CD4-positive, alpha-beta memory T cell (primary cell): ENCODE measurements around the gene SPON1. TPM values are rescaled to one million over a fixed set of nuclear protein-coding genes. Genes with fewer than 3 reads are reported as not detected.

Experiments used
- CTCF ChIA-PET: fragments of 350-600 bp; sonication (Branson Sonifier 250); formaldehyde crosslinking; loops from one replicate; lab custom pipeline; 2021; ENCODE audit warnings: inconsistent platforms; ENCODE audit not compliant: partially characterized antibody; lab: Charles Lee
- POLR2A ChIA-PET: fragments of 350-600 bp; sonication (Branson Sonifier 250); formaldehyde crosslinking; loops from one replicate; lab custom pipeline; 2021; ENCODE audit not compliant: partially characterized antibody; lab: Charles Lee
- DNase-seq, 5 donors: peaks; one replicate each; pipeline versions ENCODE4 v3.0.0 to v3.0.0-alpha.2; 2020 to 2022; ENCODE audit warnings: mixed read lengths in 1 of 5
- H3K27ac ChIP-seq: one replicate; pipeline ENCODE4 v1.7.0; 2013; ENCODE audit warnings: low read depth, low read length
- H3K27me3 ChIP-seq: 2 replicates; pipeline ENCODE4 v1.7.0; 2013; ENCODE audit warnings: mild to moderate bottlenecking, low read length, moderate library complexity; ENCODE audit not compliant: insufficient read depth
- H3K36me3 ChIP-seq: 2 replicates; pipeline ENCODE4 v1.7.0; 2013; ENCODE audit warnings: mild to moderate bottlenecking, low read length, moderate library complexity; ENCODE audit not compliant: insufficient read depth
- H3K4me1 ChIP-seq: 2 replicates; pipeline ENCODE4 v1.7.0; 2013; ENCODE audit warnings: mild to moderate bottlenecking, low read length, moderate library complexity; ENCODE audit not compliant: insufficient read depth
- H3K4me3 ChIP-seq, 2 donors: one replicate each; pipeline ENCODE4 v1.7.0; 2013; ENCODE audit warnings: low read length in 2 of 2, mild to moderate bottlenecking in 1 of 2
- H3K9me3 ChIP-seq, 2 donors: one replicate each; pipeline ENCODE4 v1.7.0; 2013; ENCODE audit warnings: low read length in 2 of 2, control low read depth in 1 of 2; ENCODE audit not compliant: control insufficient read depth in 1 of 2
- H3K27ac Mint-ChIP-seq, 7 donors: one replicate each; pipeline ENCODE4 v1.8.0; 2020 to 2021; ENCODE audit warnings: mixed read lengths in 7 of 7, mild to moderate bottlenecking in 6 of 7, inconsistent platforms in 3 of 7, moderate library complexity in 3 of 7
- H3K27me3 Mint-ChIP-seq, 2 donors: one replicate each; pipeline ENCODE4 v1.8.0; 2020 to 2021; ENCODE audit warnings: mixed read lengths in 2 of 2
- H3K36me3 Mint-ChIP-seq, 2 donors: one replicate each; pipeline ENCODE4 v1.8.0; 2020 to 2021; ENCODE audit warnings: mixed read lengths in 2 of 2, inconsistent platforms in 1 of 2, mild to moderate bottlenecking in 1 of 2
- H3K4me1 Mint-ChIP-seq, 4 donors: one replicate each; pipeline ENCODE4 v1.8.0; 2020 to 2021; ENCODE audit warnings: mixed read lengths in 4 of 4, mild to moderate bottlenecking in 1 of 4
- H3K4me3 Mint-ChIP-seq, 8 donors: one replicate each; pipeline ENCODE4 v1.8.0; 2020 to 2021; ENCODE audit warnings: mixed read lengths in 8 of 8, mild to moderate bottlenecking in 7 of 8, moderate library complexity in 6 of 8, inconsistent platforms in 3 of 8
- H3K9me3 Mint-ChIP-seq, 8 donors: one replicate each; pipeline ENCODE4 v1.8.0; 2020 to 2021; ENCODE audit warnings: mixed read lengths in 8 of 8, mild to moderate bottlenecking in 5 of 8, inconsistent platforms in 3 of 8, moderate library complexity in 1 of 8
- intact Hi-C: fragments of 100-400 bp; cut with micrococcal nuclease; formaldehyde crosslinking; loops from one replicate; pipeline ENCODE4 v1.15.1; 2023
- polyA plus RNA-seq, 2 donors: library from polyadenylated mRNA; unstranded; fragments of 300-500 nt; fragmentation: Illumina TruSeq; gene quantifications; one replicate each; pipeline ENCODE4 v1.2.3, GENCODE V29; 2021
- total RNA-seq, 2 experiments: library from RNA; stranded (reverse); gene quantifications; one replicate each; pipeline ENCODE4 v1.2.3, GENCODE V29; 2021

SPON1 gene
- total and polyA plus RNA-seq, 4 experiments from 2014 or later = 2.0 to 60.4 (median 30.6) TPM

- H3K4me3 Mint-ChIP-seq = no peak overlapping the region
- H3K4me1 Mint-ChIP-seq = peaks cover 0 to 10% (median 4%) of the 10 kb centered on the region in 4 donors
- POLR2A ChIA-PET = interaction anchor here (0.8 to 1.2 kb wide), 4 partner anchors 57 to 155 kb away, joined by 3 to 9 read pairs (median 3); no protein-coding TSS in a partner anchor
- no peaks in the 10 kb centered on the region for H3K9me3 Mint-ChIP-seq
- peak in 4 of 5 donors; percentile 36 to 47 (median 44) for DNase-seq
- H3K9me3 ChIP-seq = no peaks in the 10 kb centered on the region
- CTCF ChIA-PET = interaction anchor here (0.7 to 8.9 kb wide), 21 partner anchors 12 to 774 kb away, joined by 3 to 172 read pairs (median 4); no protein-coding TSS in a partner anchor
- H3K27me3 Mint-ChIP-seq = no peaks in the 10 kb centered on the region
- no peaks in the 10 kb centered on the region for H3K27me3 ChIP-seq
- no peak overlapping the region for H3K27ac ChIP-seq
- no peak overlapping the region for H3K27ac Mint-ChIP-seq
- H3K4me3 ChIP-seq = no peak overlapping the region
- H3K36me3 ChIP-seq = no peaks in the 10 kb centered on the region
- H3K36me3 Mint-ChIP-seq = peaks cover 0 to 1% of the 10 kb centered on the region in 2 donors
- intact Hi-C loops = loop anchor here (1.0 kb wide), 2 partner anchors 155 to 607 kb away; no protein-coding TSS in a partner anchor
- peaks cover 7% of the 10 kb centered on the region for H3K4me1 ChIP-seq
Observed at GRCh38 chr11:14300661-14301304, 338.3 kb downstream of the SPON1 start.

GRCh38 chr11:14304601-14305000 is 342.1 kb downstream of the SPON1 start:
- POLR2A ChIA-PET = no interaction called here
- no peaks in the 10 kb centered on the region for H3K36me3 Mint-ChIP-seq
- H3K9me3 ChIP-seq = no peaks in the 10 kb centered on the region

GRCh38 chr11:14305649-14306048 is 343.1 kb downstream of the SPON1 start:
- CTCF ChIA-PET = interaction anchor here (0.8 to 8.9 kb wide), 7 partner anchors 10 to 602 kb away, joined by 3 to 172 read pairs (median 6); no protein-coding TSS in a partner anchor
- H3K4me1 ChIP-seq = peaks cover 18% of the 10 kb centered on the region
- H3K36me3 ChIP-seq = no peaks in the 10 kb centered on the region
- DNase-seq = no peak
- no peak overlapping the region for H3K27ac Mint-ChIP-seq
- H3K9me3 Mint-ChIP-seq = no peaks in the 10 kb centered on the region
- H3K27me3 Mint-ChIP-seq = no peaks in the 10 kb centered on the region
- no peaks in the 10 kb centered on the region for H3K27me3 ChIP-seq
- no peak overlapping the region for H3K4me3 Mint-ChIP-seq
- H3K4me1 Mint-ChIP-seq = peaks cover 0 to 5% (median under 1%) of the 10 kb centered on the region in 4 donors
- H3K27ac ChIP-seq = no peak overlapping the region
- H3K4me3 ChIP-seq = no peak overlapping the region
- POLR2A ChIA-PET = no interaction called here
- no peaks in the 10 kb centered on the region for H3K36me3 Mint-ChIP-seq
- no peaks in the 10 kb centered on the region for H3K9me3 ChIP-seq
- intact Hi-C loops = loop anchor here (5.0 kb wide), 2 partner anchors 52 to 528 kb away; partner anchors contain the start of gene RRAS2

More at GRCh38 chr11:14304601-14305000, 342.1 kb downstream of the SPON1 start:
- CTCF ChIA-PET = interaction anchor here (0.8 to 8.9 kb wide), 9 partner anchors 10 to 603 kb away, joined by 3 to 172 read pairs (median 4); no protein-coding TSS in a partner anchor
- no peak overlapping the region for H3K27ac Mint-ChIP-seq
- H3K9me3 Mint-ChIP-seq = no peaks in the 10 kb centered on the region
- Histone ChIP-seq H3K27me3 (no peaks in the 10 kb centered on the region), H3K4me3 (no peak overlapping the region), H3K36me3 (no peaks in the 10 kb centered on the region), H3K4me1 (peaks cover 21% of the 10 kb centered on the region), H3K27ac (no peak overlapping the region)
- no peak for DNase-seq
- H3K4me1 Mint-ChIP-seq = peaks cover 0 to 5% (median under 1%) of the 10 kb centered on the region in 4 donors
- intact Hi-C loops = no loop called here
- H3K27me3 Mint-ChIP-seq = no peaks in the 10 kb centered on the region
- no peak overlapping the region for H3K4me3 Mint-ChIP-seq

GRCh38 chr11:14306481-14306880 is 344.0 kb downstream of the SPON1 start:
- Mint-ChIP-seq H3K4me1 (peaks cover 0 to 5% (median under 1%) of the 10 kb centered on the region in 4 donors), H3K27me3 (no peaks in the 10 kb centered on the region), H3K4me3 (no peak overlapping the region), H3K27ac (no peak overlapping the region), H3K9me3 (no peaks in the 10 kb centered on the region), H3K36me3 (no peaks in the 10 kb centered on the region)
- ChIA-PET CTCF (interaction anchor here (0.6 to 8.9 kb wide), 2 partner anchors 13 to 149 kb away, joined by 3 to 172 read pairs; no protein-coding TSS in a partner anchor), POLR2A (no interaction called here)
- intact Hi-C loops = loop anchor here (5.0 kb wide), 2 partner anchors 51 to 529 kb away; partner anchors contain the start of gene RRAS2
- Histone ChIP-seq H3K9me3 (no peaks in the 10 kb centered on the region), H3K4me1 (peaks cover 14% of the 10 kb centered on the region), H3K36me3 (no peaks in the 10 kb centered on the region), H3K4me3 (no peak overlapping the region), H3K27ac (no peak overlapping the region), H3K27me3 (no peaks in the 10 kb centered on the region)
- no peak for DNase-seq

GRCh38 chr11:14308114-14308896 is 345.8 kb downstream of the SPON1 start:
- intact Hi-C loops = loop anchor here (2.0 to 5.0 kb wide), 4 partner anchors 49 to 531 kb away; partner anchors contain the start of gene RRAS2
- H3K36me3 Mint-ChIP-seq = no peaks in the 10 kb centered on the region
- Histone ChIP-seq H3K4me3 (no peak overlapping the region), H3K9me3 (no peaks in the 10 kb centered on the region), H3K27ac (no peak overlapping the region), H3K4me1 (peaks cover 23% of the 10 kb centered on the region), H3K36me3 (no peaks in the 10 kb centered on the region), H3K27me3 (no peaks in the 10 kb centered on the region)
- DNase-seq = peak in 4 of 5 donors; percentile 20 to 29 (median 24)
- no peaks in the 10 kb centered on the region for H3K9me3 Mint-ChIP-seq
- H3K4me3 Mint-ChIP-seq = no peak overlapping the region
- H3K4me1 Mint-ChIP-seq = peaks cover 7 to 12% (median 10%) of the 10 kb centered on the region in 4 donors
- POLR2A ChIA-PET = no interaction called here
- CTCF ChIA-PET = interaction anchor here (0.6 to 2.7 kb wide), 23 partner anchors 11 to 822 kb away, joined by 3 to 30 read pairs (median 3); no protein-coding TSS in a partner anchor
- no peaks in the 10 kb centered on the region for H3K27me3 Mint-ChIP-seq
- no peak overlapping the region for H3K27ac Mint-ChIP-seq

- Mint-ChIP-seq H3K36me3 (no peaks in the 10 kb centered on the region), H3K27ac (no peak overlapping the region), H3K4me1 (peaks cover 9 to 17% (median 16%) of the 10 kb centered on the region in 4 donors), H3K27me3 (no peaks in the 10 kb centered on the region), H3K4me3 (no peak overlapping the region), H3K9me3 (no peaks in the 10 kb centered on the region)
- no peaks in the 10 kb centered on the region for H3K27me3 ChIP-seq
- no peak overlapping the region for H3K27ac ChIP-seq
- H3K9me3 ChIP-seq = no peaks in the 10 kb centered on the region
- POLR2A ChIA-PET = no interaction called here
- CTCF ChIA-PET = interaction anchor here (0.7 to 2.7 kb wide), 16 partner anchors 10 to 536 kb away, joined by 3 to 30 read pairs (median 4); no protein-coding TSS in a partner anchor
- H3K4me3 ChIP-seq = no peak overlapping the region
- intact Hi-C loops = loop anchor here (2.0 to 5.0 kb wide), 4 partner anchors 48 to 532 kb away; partner anchors contain the start of gene RRAS2
- no peak for DNase-seq
- no peaks in the 10 kb centered on the region for H3K36me3 ChIP-seq
- peaks cover 28% of the 10 kb centered on the region for H3K4me1 ChIP-seq
Observed at GRCh38 chr11:14308897-14309387, 346.4 kb downstream of the SPON1 start.
